ENCODE data around the gene SLC22A23. TPM values are rescaled to one million over a fixed set of nuclear protein-coding genes. Genes with fewer than 3 reads are reported as not detected.

SLC22A23 gene
- total RNA-seq, 4 donors from 2014 or later = 7.6 to 13.1 (median 9.5) TPM

DNA sequence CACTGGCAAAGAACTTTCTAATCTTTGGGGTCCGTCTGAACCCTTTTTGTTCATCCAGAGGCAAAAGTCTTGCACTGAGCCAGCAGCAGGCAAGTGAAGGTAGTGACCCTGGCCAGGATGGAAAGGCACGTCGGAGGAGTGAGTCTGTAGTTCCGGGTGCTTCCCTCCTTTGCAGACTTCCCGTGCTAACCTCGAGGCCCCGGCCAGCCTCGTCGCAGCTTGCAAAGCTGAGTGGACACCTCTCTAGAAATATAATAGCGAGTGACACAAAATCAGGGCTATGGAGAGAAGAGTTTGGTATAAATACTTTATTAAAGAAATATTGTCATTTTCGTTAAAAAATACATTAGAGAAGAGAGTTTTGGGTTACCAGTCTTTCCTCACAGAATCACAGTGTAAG lies 188.2 kb downstream of the SLC22A23 start:
- WGBS = 88% methylated on average over 11 of the region's 11 CpGs
- no peak overlapping the region for H3K4me3 ChIP-seq
- no peak overlapping the region for H3K27ac ChIP-seq (replicated peaks in 1 of 4)
- intact Hi-C loops (cut with DNase I) = no loop called here
- peaks cover 40 to 81% (median 71%) of the 10 kb centered on the region in 4 donors for H3K36me3 ChIP-seq
- DNase-seq (ENCODE audit: extremely low spot score) = no peak
- H3K27me3 ChIP-seq = no peaks in the 10 kb centered on the region
- TF ChIP-seq, protein P1, sequence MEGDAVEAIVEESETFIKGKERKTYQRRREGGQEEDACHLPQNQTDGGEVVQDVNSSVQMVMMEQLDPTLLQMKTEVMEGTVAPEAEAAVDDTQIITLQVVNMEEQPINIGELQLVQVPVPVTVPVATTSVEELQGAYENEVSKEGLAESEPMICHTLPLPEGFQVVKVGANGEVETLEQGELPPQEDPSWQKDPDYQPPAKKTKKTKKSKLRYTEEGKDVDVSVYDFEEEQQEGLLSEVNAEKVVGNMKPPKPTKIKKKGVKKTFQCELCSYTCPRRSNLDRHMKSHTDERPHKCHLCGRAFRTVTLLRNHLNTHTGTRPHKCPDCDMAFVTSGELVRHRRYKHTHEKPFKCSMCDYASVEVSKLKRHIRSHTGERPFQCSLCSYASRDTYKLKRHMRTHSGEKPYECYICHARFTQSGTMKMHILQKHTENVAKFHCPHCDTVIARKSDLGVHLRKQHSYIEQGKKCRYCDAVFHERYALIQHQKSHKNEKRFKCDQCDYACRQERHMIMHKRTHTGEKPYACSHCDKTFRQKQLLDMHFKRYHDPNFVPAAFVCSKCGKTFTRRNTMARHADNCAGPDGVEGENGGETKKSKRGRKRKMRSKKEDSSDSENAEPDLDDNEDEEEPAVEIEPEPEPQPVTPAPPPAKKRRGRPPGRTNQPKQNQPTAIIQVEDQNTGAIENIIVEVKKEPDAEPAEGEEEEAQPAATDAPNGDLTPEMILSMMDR (IDR thresholded peaks at IDR 0.05) = no peak
- TF ChIP-seq EP300 (IDR thresholded peaks at IDR 0.05) = no peak
- no peak for TF ChIP-seq POLR2A (IDR thresholded peaks at IDR 0.05; ENCODE audit: low read depth)
- no peak for TF ChIP-seq POLR2AphosphoS5 (IDR thresholded peaks at IDR 0.05)
- no peaks in the 10 kb centered on the region for H3K9me3 ChIP-seq
- peaks cover 0 to 27% (median 24%) of the 10 kb centered on the region in 4 donors for H3K4me1 ChIP-seq

DNA sequence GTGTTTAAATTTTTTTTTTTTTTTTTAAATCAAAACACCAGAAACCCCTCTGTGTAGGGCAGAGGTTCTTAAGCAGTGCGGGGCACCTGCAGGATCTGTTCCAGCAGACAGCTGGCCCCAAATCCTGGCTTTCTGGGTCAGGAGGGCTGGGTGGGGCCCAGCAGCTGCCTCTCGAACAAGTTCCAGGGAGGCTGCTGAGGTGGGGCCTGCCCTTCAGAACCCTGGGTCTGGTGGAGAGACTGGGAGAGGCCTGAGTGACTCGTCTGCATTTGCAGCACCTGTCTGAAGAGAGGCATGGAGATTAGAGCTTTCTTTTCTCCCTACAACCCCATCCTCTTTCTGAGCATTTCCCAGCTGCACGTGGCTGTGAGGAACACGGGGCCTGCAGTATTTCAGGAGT lies 189.7 kb downstream of the SLC22A23 start:
- intact Hi-C loops (cut with DNase I) = no loop called here
- Histone ChIP-seq H3K4me3 (no peak overlapping the region), H3K27me3 (no peaks in the 10 kb centered on the region), H3K4me1 (peaks cover 0 to 39% (median 35%) of the 10 kb centered on the region in 4 donors), H3K36me3 (peaks cover 38 to 75% (median 63%) of the 10 kb centered on the region in 4 donors), H3K27ac (replicated peaks in 1 of 4) (no peak overlapping the region), H3K9me3 (no peaks in the 10 kb centered on the region)
- WGBS = 90% methylated on average over 5 of the region's 5 CpGs
- TF ChIP-seq EP300 (IDR thresholded peaks at IDR 0.05) (no peak), POLR2AphosphoS5 (IDR thresholded peaks at IDR 0.05) (no peak), POLR2A (IDR thresholded peaks at IDR 0.05; ENCODE audit: low read depth) (no peak)
- TF ChIP-seq, protein P1 (IDR thresholded peaks at IDR 0.05) = no peak
- no peak for DNase-seq (ENCODE audit: extremely low spot score)

DNA sequence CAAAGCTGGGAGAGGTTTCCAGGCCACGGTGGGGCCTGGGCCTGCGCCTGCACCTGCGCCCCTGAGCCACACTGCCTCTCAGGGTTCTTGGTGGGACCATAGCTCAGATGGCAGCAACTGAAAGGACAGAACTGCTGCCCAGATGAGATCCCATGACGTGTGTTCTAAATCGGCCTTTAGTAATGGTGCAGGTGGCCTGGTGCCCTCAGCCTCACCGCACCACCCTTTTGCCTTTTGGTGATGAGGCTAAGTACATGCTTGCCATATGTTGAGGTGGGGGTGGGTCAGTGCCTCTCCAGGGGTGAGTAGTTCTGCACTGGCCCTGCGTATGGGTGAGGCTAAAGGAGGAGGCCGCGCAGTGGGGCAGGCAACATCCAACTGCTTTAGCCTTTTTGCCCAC lies 190.7 kb downstream of the SLC22A23 start:
- Histone ChIP-seq H3K36me3 (peaks cover 28 to 65% (median 53%) of the 10 kb centered on the region in 4 donors), H3K9me3 (no peaks in the 10 kb centered on the region), H3K27ac (replicated peaks in 1 of 4) (peak overlapping the region in 1 of 4 donors; percentile 27), H3K4me1 (peaks cover 9 to 49% (median 45%) of the 10 kb centered on the region in 4 donors), H3K4me3 (no peak overlapping the region), H3K27me3 (no peaks in the 10 kb centered on the region)
- 74% methylated on average over 8 of the region's 9 CpGs for WGBS
- DNase-seq (ENCODE audit: extremely low spot score) = no peak
- intact Hi-C loops (cut with DNase I) = no loop called here
- TF ChIP-seq EP300 (IDR thresholded peaks at IDR 0.05) (no peak), POLR2A (IDR thresholded peaks at IDR 0.05; ENCODE audit: low read depth) (no peak), POLR2AphosphoS5 (IDR thresholded peaks at IDR 0.05) (no peak)
- TF ChIP-seq, protein P1 (IDR thresholded peaks at IDR 0.05) = no peak

DNA sequence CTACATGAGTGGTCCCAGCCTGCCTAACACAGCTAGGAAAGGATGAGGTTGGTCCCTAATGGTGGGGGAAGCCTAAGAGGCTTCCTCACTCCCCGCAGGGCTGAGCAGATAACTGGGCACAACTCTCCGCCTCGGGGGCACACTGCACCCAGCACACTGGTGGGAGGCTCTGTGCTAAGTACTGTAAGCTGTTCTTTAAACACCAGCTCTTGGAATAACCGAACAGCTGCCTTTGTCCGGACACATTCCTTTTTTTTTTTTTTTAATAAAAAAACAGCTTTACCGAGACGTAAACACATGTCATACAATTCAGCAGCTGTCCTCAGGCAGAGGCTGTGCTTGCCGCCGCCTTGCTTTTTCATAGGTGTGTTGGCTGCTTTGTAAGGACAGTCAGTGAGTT lies 191.2 kb downstream of the SLC22A23 start:
- no peak overlapping the region for H3K4me3 ChIP-seq
- peak overlapping the region in 3 of 4 donors; percentile 11 to 51 (median 38) for H3K27ac ChIP-seq (replicated peaks in 1 of 4)
- no peaks in the 10 kb centered on the region for H3K9me3 ChIP-seq
- 46% methylated on average over 9 of the region's 9 CpGs for WGBS
- peaks cover 25 to 60% (median 48%) of the 10 kb centered on the region in 4 donors for H3K36me3 ChIP-seq
- TF ChIP-seq EP300 (IDR thresholded peaks at IDR 0.05) (no peak), POLR2A (IDR thresholded peaks at IDR 0.05; ENCODE audit: low read depth) (no peak), POLR2AphosphoS5 (IDR thresholded peaks at IDR 0.05) (no peak)
- TF ChIP-seq, protein P1 (IDR thresholded peaks at IDR 0.05) = no peak
- intact Hi-C loops (cut with DNase I) = no loop called here
- no peaks in the 10 kb centered on the region for H3K27me3 ChIP-seq
- no peak for DNase-seq (ENCODE audit: extremely low spot score)
- peaks cover 14 to 54% (median 50%) of the 10 kb centered on the region in 4 donors for H3K4me1 ChIP-seq

DNA sequence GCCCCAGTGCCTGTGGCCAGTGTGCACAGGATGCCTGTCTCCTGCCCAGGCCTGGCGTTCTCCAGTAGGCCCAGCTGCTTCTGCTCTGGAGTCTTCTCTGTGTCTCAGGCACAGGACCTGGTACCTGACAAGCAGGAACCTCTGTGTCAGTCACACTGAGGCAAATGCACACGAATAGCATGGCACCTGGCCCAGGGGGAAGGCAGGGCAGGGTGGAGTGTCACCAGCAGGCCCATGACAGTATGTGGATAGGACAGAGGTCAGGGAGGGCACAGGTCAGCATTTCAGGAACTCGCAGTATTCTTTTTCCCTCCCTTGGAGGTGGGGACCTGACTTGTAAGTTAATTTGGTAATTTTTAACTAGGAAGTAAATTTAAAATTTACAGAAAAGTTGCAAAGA lies 192.5 kb downstream of the SLC22A23 start:
- no peak overlapping the region for H3K4me3 ChIP-seq
- intact Hi-C loops (cut with DNase I) = no loop called here
- 77% methylated on average over 3 of the region's 3 CpGs for WGBS
- no peaks in the 10 kb centered on the region for H3K9me3 ChIP-seq
- TF ChIP-seq, protein P1 (IDR thresholded peaks at IDR 0.05) = no peak
- TF ChIP-seq POLR2AphosphoS5 (IDR thresholded peaks at IDR 0.05) = no peak
- TF ChIP-seq POLR2A (IDR thresholded peaks at IDR 0.05; ENCODE audit: low read depth) = no peak
- TF ChIP-seq EP300 (IDR thresholded peaks at IDR 0.05) = no peak
- H3K27ac ChIP-seq (replicated peaks in 1 of 4) = no peak overlapping the region
- H3K27me3 ChIP-seq = no peaks in the 10 kb centered on the region
- no peak for DNase-seq (ENCODE audit: extremely low spot score)
- H3K4me1 ChIP-seq = peaks cover 25 to 67% (median 62%) of the 10 kb centered on the region in 4 donors
- peaks cover 16 to 47% (median 34%) of the 10 kb centered on the region in 4 donors for H3K36me3 ChIP-seq

All from esophagus muscularis mucosa (tissue), 4 donors.